Inflammatory macrophage (primary cell): Measurements from ENCODE around the gene HOXB5.

Experiments
- DNase-seq, 2 donors: peaks; one replicate each; pipeline ENCODE4 v3.0.0-alpha.2; 2020 to 2022

Gene HOXB5

GRCh38 chr17:48629411-48629759, 35.8 kb upstream of the HOXB5 start:
- DNase-seq = no peak

GRCh38 chr17:48628649-48629410, 35.3 kb upstream of the HOXB5 start:
- DNase-seq = peak; percentile 17 to 33

GRCh38 chr17:48627623-48628521, 34.3 kb upstream of the HOXB5 start:
- DNase-seq = no peak

- no peak for DNase-seq
Observed at GRCh38 chr17:48627118-48627597, 33.6 kb upstream of the HOXB5 start.

GRCh38 chr17:48626245-48627117, 32.9 kb upstream of the HOXB5 start, which contains the start of gene HOXB9:
TSS of gene HOXB9 (minus strand) at chr17:48626358. CDS start at chr17:48626269, 89 bp downstream.
- no peak for DNase-seq

- DNase-seq = no peak
Observed at GRCh38 chr17:48625495-48626244, 32.1 kb upstream of the HOXB5 start.

- no peak for DNase-seq
Observed at GRCh38 chr17:48624544-48625494, 31.2 kb upstream of the HOXB5 start.

- no peak for DNase-seq
Observed at GRCh38 chr17:48624118-48624517, 30.5 kb upstream of the HOXB5 start.

GRCh38 chr17:48623583-48623982, 30.0 kb upstream of the HOXB5 start:
- no peak for DNase-seq

GRCh38 chr17:48622857-48623256, 29.3 kb upstream of the HOXB5 start:
- DNase-seq = no peak

GRCh38 chr17:48621410-48622392, 28.1 kb upstream of the HOXB5 start:
- no peak for DNase-seq

GRCh38 chr17:48620461-48621139, 27.0 kb upstream of the HOXB5 start:
- no peak for DNase-seq

- DNase-seq = no peak
Observed at GRCh38 chr17:48619826-48620449, 26.4 kb upstream of the HOXB5 start.

- peak; percentile 83 to 85 for DNase-seq
Observed at GRCh38 chr17:48618256-48618896, 24.8 kb upstream of the HOXB5 start.

- DNase-seq = no peak
Observed at GRCh38 chr17:48617471-48618255, 24.1 kb upstream of the HOXB5 start.

GRCh38 chr17:48616717-48617470, 23.3 kb upstream of the HOXB5 start:
- no peak for DNase-seq
